NCI-H1417 treated with DMSO at 0.1 percent for 48 hours (cell line): Measurements from ENCODE around the gene DNAJC11.

Source experiments
- DNase-seq: peaks from one replicate; lab custom pipeline; 2025; lab: John Stamatoyannopoulos, UW

DNAJC11 gene

DNA sequence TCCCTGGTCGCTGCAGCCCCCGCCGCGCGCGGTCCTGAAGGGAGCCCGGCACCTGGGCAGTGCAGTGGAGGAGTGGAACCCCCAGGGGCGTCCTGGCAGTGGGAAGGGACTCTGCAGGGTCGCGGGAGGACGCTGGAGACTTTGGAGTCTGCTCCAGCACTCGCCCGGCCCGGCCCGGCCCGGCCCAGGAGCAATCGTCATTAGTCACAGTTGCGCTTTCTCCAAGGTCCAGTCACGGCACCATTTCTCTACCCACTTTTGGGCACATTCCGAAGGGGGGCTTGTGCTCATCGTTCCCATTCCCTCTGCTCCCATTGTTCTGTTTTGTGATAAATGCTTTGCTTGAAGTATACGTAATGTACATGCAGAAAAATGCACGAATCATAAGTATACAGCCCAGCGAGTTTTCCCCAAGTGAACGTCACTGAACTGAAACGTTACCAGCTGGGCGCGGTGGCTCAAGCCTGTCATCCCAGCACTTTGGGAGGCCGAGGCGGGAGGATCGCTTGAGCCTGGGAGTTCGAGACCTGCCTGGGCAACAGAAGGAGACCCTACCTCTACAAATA is 75.9 kb downstream of the DNAJC11 start:
- no peak for DNase-seq

DNA sequence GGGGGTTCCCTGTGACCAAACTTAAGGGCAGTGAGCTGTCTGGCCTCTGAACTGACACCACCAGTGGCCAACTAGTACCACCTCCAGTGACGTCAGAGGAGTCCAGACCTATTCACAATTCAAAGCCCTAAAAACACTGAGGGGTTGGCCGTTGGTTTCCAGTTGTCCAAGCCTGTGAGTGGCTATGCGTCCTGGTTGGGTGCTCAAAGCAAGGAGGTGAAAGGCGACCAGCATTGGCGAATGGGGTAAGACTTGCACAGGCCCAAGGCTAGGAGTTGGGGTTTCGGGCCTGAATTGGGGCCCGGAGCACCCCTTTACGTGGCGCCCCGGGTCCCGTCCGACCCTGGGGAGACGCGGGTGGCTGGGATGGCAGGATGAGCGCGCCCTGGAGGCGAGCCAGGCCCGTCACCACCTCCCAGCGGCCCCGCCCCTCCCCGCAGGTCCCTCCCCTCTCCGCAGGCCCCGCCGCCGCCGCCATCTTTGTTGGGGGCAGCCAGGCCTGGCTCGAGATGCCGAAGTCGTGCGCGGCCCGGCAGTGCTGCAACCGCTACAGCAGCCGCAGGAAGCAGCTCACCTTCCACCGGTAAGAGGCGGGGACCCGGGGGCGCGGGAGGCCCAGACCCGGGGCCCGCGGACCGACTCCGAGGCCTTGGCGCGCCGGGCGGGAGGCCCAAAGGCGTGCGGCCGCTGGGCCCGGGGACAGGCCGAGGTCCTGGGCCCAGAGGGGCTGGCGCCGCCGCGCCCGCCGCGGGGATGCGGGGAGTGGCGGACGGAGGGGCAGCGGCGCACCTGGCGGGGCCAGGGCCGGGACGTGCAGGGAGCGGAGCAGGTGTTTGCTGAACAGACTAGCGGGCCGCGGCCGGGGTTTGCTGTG is 76.7 kb downstream of the DNAJC11 start, which contains the start of gene THAP3:
TSS of gene THAP3 (plus strand) at position 159 of the 874 bp plus-strand sequence. CDS start at position 510, 351 bp downstream.
- no peak for DNase-seq

DNA sequence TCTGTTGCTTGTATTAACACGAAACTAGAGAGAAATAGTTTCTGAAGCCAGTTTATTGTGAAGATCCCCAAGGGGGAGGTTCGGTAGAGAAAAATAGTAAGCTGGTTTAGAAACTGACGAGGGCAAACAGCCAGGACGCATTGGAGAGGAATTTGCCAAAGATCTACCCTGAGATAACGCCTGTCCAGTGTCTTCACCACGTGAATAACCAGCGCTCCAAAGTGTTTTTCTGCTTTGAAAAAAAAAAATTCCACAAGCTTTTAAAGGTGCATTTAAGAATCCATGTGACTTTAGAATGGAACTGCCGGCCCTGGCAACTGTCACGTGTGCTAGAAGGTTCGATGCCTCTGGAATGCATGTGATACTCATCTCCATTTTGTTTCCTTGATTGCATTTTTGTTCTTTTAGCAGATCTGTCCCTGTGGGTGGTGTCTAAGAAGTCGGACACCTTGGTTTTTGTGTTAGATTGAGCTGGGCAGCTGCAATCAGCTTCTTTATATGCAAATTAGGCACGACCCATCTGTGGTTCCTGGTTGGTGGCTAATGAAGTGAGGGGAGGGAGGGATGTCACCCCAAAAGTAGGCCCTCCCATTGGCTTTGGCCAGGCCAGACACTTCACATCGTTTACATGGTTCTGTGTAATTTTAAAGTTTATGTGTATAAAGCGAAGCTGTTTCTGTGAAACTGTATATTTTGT is 78.2 kb downstream of the DNAJC11 start:
- no peak for DNase-seq

DNA sequence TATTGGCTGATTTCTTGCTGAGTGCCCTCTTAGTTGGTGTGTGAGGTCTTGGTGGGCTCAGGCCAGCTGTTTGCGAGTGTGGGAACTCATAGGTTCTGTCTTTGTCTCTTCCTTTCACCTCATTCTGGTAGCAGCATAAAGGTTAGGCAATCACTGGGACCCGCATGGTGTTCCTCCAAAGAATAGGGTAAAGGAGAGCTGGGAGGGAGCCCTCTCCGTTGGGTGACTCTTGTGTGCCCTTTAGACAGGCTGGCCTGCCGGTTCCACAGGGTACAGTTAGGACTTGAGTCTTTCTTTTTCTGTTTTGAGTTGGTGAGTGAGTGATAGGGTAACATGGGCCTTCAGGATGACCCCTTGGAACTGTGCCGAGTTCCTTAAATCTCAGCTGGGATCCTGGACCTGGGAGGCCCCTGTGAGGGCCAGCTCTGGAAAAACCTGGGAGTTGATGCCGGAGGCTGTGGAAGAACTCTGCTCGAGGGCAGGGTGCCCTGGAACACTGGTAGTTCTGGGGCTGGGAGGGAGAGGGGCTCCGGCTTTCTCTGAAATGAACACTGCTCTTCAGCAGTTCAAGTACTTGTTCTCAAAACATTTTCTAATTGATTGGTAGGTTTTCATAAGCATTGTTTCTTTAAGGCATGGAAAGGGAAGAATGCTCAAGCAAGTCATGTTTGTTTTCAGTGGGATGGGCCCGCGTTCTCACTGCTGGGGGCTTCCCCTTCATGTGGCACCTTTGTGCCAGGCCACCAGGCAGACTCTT is 79.0 kb downstream of the DNAJC11 start:
- DNase-seq, result no peak

DNA sequence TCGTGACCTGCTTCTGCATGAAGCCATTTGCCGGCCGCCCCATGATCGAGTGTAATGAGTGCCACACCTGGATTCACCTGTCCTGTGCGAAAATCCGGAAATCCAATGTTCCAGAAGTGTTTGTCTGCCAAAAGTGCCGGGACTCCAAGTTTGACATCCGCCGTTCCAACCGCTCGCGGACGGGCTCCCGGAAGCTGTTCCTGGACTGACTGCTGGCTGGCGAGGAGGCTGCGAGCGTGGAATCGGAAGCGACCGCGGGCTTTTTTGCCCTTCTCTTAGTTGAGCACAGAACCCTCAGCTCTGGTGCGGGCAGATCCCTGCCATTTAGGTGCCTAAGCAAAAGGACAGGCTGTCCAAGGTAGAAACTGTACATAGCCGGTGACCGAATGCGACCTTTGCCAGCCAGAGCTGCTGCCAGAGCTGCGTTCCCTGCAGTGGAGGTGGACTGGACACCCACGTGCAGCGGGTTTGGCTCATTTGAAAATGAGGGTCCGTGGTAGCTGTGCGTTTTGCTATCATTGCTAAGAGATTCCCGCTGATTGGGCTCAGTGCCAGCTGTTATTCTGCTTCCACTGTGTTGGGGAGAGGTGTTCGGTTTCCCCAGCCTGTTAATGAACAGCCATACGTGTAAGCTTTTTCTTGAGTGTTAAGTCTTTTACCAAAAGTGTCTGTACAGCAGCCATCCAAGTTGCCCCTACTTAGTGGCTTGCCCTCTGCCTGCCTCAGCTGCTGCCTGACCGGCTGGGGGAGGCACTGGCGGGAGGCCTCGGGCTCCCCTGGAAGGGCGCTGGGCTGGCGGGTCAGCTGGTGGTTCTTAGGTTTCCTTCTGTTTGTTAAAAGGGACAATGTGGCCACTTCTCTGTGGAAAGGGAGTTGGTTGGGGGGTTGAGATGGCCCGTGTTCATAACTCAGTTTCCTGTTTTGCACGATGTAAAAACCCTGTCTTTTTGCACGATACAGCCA is 79.9 kb downstream of the DNAJC11 start:
- DNase-seq, result no peak

DNA sequence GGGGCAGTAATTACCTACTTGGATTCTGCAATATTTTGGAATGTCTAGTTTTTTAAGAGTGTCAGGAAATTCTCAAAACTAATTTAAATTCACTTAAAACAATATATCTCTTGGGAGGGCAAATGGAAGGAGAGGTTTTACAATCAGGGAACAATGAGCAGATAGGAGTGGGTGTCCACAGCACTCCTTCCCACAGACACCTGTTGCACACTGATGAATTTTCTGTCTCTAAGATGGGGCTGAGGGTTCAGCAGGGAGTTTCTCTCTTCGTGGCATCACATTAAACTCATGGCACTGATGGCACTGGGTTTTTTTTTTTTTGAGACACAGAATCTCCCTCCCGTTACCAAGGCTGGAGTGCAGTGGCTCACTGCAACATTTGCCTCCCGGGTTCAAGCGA is 82.6 kb downstream of the DNAJC11 start:
- DNase-seq, result no peak

DNA sequence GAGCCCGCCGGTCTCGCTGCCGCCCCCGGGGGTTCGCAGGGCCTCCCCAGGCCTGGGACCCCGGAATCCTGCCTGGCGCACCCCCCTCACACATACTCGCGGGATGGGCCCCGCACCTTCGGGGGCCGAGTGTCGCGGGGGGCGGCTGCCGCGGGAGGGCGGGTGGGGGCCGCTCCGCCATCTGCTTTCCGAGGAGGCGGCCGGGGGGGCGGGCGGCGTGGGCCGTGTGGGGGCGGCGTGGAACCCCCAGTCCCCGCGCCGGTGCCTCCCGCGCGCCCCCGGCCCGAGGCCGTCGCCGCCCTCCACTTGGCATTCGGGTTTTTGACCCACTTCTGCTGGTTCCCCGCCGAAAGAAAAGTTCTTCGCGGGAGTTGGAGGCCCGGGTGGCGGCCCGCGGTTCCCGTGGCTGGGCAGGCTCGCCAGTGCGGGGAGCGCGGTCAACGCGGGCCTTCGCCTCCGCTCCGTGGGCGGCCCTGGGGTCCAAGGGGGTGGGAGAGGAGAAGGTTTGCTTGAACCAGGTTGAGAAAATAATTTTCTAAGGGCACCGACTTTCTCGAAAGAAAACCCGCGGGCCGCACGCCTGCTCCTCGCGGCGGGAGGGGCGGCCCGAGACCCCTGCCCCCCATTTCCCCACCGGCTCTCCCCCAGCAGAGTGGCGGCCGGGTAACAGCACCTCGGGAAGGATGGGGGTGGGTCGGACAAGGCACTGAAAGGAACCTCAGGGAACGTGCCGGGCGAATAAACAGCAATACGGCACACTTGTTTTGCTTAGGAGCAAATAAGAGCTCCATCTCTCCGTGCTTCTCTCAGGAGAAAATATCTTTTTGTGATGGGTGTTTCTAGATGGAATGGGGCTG is 86.5 kb downstream of the DNAJC11 start:
- DNase-seq, result no peak

DNA sequence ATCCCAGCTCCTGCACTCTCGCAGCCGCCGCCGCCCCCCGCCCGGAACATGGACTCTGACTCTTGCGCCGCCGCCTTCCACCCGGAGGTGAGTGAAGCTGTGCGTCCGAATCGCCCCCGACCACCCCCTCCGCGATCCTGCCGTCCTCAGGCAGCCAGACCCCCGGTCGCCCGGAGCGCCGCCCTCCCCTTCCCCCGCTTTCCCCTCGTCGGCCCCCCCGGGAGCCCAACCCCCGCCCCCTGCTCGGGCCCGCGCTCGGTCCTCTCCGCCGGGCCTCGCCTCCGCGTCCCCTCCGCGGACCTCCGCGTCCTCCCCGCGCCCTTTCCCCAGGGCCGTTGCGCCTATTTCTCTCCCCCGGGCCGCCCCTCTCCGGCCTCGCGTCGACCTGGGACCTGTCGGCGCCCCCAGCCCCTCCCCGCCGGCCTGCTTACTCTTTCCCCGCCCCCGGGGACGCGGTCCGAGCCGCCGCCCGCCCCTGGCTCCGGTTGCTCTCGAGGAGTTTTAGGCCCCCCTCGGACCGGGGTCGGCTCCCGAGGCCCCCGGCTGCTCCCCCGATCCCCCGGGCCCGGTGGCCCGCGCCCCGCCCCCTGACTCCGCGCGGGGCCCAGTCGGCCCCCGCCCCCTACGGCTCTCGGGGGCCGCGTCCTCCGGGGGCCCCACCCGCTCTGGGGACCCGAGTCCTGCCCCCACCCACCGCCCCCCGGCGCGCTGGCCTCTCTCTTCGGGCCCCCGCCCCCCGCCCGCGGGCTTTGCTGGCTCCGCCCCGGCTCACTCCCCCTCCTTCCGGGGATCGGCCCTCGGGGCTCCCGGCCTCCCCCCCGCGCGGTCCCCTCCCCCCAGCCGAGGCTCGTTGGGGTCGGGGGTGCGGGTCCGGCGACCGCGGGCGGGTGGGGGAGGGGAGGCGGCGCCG is 87.3 kb downstream of the DNAJC11 start:
- DNase-seq, result no peak

DNA sequence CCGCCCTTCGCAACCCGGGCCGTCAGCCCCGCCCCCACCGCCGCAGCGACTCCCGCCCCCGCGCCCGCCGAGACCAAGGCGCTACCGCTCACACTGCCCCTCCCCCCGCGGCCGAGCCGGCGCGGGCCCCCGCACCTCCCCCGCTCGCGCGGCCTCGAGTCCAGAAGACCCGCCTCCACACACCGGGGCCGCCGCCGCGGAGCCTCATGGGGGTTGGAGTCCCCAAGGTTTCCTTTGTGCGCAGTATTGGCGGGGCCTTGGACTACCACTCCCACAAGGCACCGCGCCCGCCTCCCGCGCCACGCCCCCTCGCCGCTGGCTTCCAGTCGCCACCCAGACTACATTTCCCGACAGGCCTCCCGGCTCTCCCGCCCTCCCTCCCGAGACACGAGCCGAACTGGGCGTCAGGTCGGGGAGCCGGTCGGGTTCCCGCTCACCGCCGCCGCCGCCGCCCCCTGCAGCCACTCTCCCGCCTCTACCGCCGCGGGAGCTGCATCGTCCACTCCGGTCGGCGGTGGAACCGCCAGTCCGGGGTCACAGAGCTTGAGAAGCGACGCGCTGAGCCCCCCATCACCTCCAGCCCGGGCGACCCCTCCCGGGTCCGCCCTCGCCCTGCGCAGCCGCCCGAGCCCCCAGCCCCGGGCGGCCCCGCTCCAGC is 88.1 kb downstream of the DNAJC11 start, which contains the start of gene PHF13:
TSS of gene PHF13 (plus strand) at position 371 of the 658 bp plus-strand sequence. CDS start 336 bp downstream, outside the sequence.
- peak; percentile 94 for DNase-seq

DNA sequence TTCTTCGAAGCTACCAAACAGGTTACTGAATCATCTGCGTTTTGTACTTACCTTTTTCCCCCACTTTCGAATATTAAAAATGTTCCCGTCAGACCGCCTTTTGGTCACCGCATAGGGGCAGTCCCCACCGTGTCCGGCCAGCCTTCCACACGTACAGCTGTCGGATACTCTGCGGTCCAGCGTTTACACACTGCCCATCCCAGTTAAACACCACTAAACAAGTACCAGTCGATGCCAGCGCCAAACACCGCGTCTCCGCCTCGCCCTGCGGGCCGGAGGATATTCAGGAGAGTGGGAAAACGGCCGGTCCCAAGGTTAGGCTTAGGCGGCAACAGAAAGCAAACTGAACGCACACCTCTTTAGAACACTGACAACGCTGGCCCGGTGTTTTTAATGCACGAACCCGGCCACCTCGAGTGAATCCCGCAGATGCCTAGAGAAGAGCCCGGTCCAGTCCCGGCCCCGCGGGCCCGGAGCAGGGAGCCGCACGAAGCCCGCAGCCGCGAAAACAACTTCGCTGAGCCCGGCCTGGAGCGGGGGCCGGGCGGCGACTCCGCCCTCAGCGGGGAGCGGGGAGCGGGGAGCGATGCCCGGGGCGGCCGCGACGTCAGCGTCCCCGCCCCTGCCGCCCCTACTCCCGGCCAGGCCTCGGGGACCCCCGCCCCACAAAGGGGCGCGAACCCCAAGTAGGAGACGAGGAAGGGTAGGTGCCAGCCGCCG is 88.8 kb downstream of the DNAJC11 start:
- DNase-seq, result no peak

DNA sequence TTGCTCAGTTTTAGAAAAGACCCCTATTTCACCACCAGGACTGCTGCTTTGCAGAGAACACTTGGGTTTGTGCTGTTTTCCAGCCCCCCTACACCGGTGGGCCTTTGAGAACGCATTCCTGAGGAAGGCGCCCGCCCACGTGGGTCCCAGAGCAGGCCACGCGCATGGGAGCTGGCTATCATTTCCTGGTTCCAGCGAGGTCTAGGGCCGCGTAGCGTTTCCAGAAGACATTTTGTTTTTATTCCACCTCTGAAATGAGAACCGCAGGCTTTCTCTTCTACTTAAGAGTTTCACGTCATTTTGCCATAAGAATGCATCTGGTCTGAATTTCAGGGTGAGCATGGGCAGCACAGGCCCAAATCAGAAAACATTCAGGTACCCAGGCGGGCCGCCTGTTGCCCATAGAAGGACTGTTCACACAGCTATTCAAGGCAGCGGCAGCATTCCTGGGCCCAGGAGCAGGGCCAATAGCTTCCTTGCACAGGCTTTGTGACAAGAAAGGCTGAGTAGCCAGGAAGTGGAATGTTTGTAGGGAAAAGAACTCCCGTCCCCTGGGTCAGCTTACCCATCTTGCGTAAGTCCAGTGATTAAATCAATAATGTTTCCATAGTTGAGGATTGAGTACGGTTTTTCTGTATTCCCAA is 97.6 kb downstream of the DNAJC11 start:
- no peak for DNase-seq

DNA sequence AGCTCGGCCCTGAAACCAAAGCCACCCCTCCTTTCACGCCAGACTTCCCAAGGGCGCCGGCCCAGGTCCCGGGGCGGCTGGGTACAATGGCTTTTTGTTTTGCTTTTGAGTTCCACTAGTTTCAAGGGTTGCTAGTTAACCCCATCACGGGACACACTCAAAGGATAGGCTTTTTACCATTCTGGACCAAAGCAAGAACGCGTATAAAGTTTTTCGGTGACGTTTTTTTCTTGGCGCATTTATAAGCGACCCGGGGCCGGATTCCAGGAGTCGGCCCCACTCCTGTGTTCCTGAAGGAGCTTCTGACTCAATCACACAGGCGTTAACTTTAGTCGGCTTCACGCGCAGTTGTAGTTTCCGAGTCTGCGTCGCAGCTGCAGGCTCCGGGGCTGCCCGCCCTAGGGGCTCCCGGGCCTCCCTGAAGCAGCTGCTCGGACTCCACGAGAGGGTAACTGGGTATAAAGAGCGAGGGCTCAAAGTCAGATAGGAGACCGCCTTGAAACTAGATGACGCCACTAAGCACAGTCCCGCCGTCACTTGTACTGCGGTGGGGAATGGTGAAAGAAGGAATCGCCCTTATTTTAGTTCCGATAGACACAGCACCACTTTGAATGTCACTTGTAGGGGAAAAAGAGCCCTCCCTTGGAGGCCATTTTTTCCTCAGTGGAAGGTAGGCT is 98.2 kb downstream of the DNAJC11 start:
- no peak for DNase-seq

DNA sequence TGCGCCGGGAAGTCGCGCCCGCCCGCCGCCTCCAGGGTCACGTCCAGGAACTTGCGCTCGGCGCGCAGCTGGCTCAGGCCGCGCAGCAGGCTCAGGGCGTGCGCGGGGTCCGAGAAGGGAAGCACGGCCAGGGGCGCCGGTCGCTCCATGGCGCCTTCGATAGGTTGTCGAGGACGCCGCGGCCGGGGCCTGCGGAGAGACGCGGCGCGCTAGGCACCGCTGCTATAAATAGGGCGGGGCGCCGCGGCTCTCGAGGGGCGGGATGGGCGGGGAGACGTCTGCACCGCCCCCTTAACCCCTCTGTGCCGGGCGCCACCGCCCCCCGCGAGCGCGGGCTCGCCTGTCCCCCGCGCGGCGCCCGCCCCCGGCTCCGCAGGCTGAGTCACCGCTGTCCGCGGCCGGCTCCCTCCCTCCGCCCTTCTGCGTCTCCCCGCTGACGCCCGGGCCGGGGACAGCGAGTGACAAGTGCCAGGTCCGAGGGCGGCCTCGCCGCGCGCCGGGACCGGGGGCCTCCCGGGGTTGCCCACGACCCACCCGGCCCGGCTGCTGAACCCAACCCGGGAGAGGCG is 98.9 kb downstream of the DNAJC11 start, which contains the start of gene KLHL21:
TSS of gene KLHL21 (minus strand) at position 201 of the 569 bp plus-strand sequence. CDS start at position 149, 52 bp downstream.
- no peak for DNase-seq

DNA sequence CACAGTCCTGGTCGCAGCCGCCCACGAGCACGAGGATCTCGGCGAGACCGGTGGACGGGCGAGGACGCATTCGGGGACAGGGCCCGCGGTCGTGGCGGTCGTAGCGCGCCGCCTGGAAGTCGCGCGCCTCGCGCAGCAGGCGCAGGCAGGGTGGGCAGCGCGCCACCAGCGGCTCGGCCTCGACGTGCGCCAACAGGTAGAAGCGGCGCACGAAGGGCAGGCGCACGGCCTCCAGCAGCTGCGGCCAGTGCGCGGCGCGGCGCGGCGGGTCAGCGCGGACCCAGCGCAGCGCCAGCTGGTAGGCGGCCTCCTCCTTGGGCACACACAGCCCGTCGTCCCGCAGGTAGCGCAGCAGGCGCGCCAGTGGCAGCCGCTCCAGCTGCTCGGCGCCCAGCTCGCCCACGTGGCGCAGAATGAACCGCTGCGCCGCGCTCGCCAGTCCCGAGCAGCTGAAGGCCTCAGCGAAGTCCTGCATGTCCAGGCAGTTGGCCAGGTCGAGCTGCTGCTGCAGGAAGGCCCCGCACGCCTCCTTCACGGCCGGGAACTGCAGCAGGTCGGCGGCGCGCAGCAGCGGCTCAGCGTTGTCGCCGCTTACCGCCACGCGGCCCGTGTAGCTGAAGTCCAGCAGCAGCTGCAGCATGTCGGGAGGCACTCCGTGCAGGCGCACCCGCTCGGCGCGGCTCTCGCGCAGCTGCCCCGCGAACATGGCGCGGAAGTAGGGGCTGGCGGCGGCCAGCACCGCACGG is 99.5 kb downstream of the DNAJC11 start:
- no peak for DNase-seq
